Muscle of leg (tissue), 11 donors: Measurements from ENCODE around the gene RBM17. TPM values are rescaled to one million over a fixed set of nuclear protein-coding genes. Genes with fewer than 3 reads are reported as not detected.
"Not testable (repeated sequence)": the region's sequence is repeated elsewhere in the genome, so short reads cannot be mapped to it uniquely, and the experiment has no call there.

Source experiments
- DNase-seq: peaks from one replicate; pipeline ENCODE4 v3.0.0; 2013
- H3K27ac ChIP-seq: one replicate; pipeline ENCODE4 v1.5.1; 2013; ENCODE audit warnings: mild to moderate bottlenecking, low read length, control low read depth
- H3K27me3 ChIP-seq: one replicate; pipeline ENCODE4 v1.6.1; 2013; ENCODE audit warnings: low read length; ENCODE audit not compliant: control insufficient read depth, insufficient read depth
- H3K36me3 ChIP-seq: one replicate; pipeline ENCODE4 v1.6.1; 2013; ENCODE audit warnings: low read length; ENCODE audit not compliant: control insufficient read depth, insufficient read depth
- H3K4me1 ChIP-seq: one replicate; pipeline ENCODE4 v1.6.1; 2013; ENCODE audit warnings: low read length; ENCODE audit not compliant: control insufficient read depth, insufficient read depth
- H3K4me3 ChIP-seq: one replicate; pipeline ENCODE4 v1.5.1; 2013; ENCODE audit warnings: low read length, control low read depth
- H3K9me3 ChIP-seq: replicated peaks from 2 replicates; pipeline ENCODE4 v1.6.1; 2013; ENCODE audit warnings: low read depth, low read length; ENCODE audit not compliant: control insufficient read depth
- WGBS: methylation state at CpG from one replicate; pipeline ENCODE4 v1.1.5; 2013; ENCODE audit warnings: missing lambda C conversion rate; ENCODE audit not compliant: insufficient coverage; 5-methylcytosine and 5-hydroxymethylcytosine counted together
- polyA plus RNA-seq, 8 donors: library from polyadenylated mRNA; unstranded; fragments of 120-200 nt; gene quantifications; one replicate each; pipeline versions ENCODE4 v1.2.1 to v1.2.3, GENCODE V29; 2013; ENCODE audit warnings: inconsistent platforms in 1 of 8, low replicate concordance in 1 of 8; ENCODE audit not compliant: insufficient read length in 8 of 8, insufficient read depth in 1 of 8
- total RNA-seq: library from RNA; stranded (reverse); fragments of 120-200 nt; gene quantifications from one replicate; pipeline ENCODE4 v1.2.4, GENCODE V29; 2013

RBM17 gene
- total and polyA plus RNA-seq, 9 donors: 39.2 to 112 (median 94.8) TPM

- 21% methylated on average over 8 of the region's 15 CpGs for WGBS
- peak; percentile 27 for DNase-seq
- Histone ChIP-seq H3K36me3 (peaks cover 8% of the 10 kb centered on the region), H3K27me3 (no peaks in the 10 kb centered on the region), H3K9me3 (no peaks in the 10 kb centered on the region), H3K4me1 (peaks cover 13% of the 10 kb centered on the region), H3K27ac (no peak overlapping the region), H3K4me3 (no peak overlapping the region)
These were observed 31.9 kb downstream of the RBM17 start for GRCh38 chr10:6120691-6121090.

DNA sequence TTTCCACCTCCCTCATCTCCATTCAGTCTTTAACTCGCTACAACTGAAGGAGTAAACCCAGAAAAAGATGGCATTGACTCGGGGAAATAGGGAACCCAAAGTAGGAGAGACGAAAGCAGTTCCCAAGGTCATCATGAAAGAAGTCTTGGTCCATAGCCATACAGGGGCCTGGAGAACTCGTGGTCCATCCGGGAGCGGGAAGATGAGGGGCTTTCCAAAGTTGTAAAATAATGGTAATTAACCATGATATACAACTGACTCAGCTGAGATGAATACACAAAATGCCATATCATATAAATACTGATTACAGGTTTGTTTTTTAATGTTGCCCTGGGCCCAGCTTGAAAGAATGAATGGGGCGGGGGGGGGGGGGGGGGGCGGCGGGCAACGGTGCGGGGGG lies 32.3 kb downstream of the RBM17 start:
- DNase-seq: no peak
- Histone ChIP-seq H3K27ac (no peak overlapping the region), H3K4me3 (no peak overlapping the region), H3K36me3 (peaks cover 7% of the 10 kb centered on the region), H3K9me3 (no peaks in the 10 kb centered on the region), H3K27me3 (no peaks in the 10 kb centered on the region), H3K4me1 (peaks cover 13% of the 10 kb centered on the region)
- 33% methylated on average over 1 of the region's 11 CpGs for WGBS

DNA sequence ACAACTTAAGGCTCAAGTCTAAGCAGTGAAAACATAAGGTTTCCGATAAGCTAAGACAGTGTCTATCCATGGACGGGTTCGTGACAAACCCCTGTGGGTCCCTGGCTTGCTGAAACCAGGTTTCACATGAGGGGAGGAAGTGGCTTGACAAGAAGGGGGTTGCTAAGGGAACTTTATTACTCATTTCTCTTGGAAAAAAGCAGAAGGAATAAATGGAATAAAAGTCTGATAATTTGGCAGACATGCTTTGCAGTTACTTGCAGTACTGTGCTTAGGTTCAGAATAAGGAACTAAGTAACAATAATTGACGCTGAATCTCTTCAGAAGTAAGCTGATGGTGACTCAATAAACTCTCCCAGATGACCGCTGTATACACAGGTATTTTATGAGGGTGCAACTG lies 34.7 kb downstream of the RBM17 start:
- Histone ChIP-seq H3K27ac (no peak overlapping the region), H3K27me3 (no peaks in the 10 kb centered on the region), H3K4me1 (peaks cover 15% of the 10 kb centered on the region), H3K9me3 (no peaks in the 10 kb centered on the region), H3K4me3 (no peak overlapping the region), H3K36me3 (no peaks in the 10 kb centered on the region)
- DNase-seq: no peak
- WGBS: 45% methylated on average over 2 of the region's 5 CpGs

- DNase-seq: peak; percentile 55
- no peak overlapping the region for H3K4me3 ChIP-seq
- peaks cover 19% of the 10 kb centered on the region for H3K4me1 ChIP-seq
- 44% methylated on average over 6 of the region's 9 CpGs for WGBS
- H3K27ac ChIP-seq: no peak overlapping the region
- H3K9me3 ChIP-seq: no peaks in the 10 kb centered on the region
- H3K27me3 ChIP-seq: no peaks in the 10 kb centered on the region
- no peaks in the 10 kb centered on the region for H3K36me3 ChIP-seq
These were observed 35.8 kb downstream of the RBM17 start for GRCh38 chr10:6124666-6125065.

DNA sequence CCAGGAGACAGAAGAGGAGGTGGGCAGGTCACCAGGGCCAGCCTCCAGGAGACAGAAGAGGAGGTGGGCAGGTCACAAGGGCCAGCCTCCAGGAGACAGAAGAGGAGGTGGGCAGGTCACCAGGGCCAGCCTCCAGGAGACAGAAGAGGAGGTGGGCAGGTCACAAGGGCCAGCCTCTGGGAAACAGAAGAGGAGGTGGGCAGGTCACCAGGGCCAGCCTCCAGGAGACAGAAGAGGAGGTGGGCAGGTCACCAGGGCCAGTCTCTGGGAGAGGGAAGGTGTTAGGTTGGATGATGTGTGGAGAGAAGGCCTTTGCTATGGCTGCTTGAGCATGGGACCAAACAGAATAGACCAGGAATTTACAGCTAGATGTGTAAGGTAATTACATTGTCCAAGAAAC lies 38.6 kb downstream of the RBM17 start:
- not testable (repeated sequence) for H3K4me3 ChIP-seq, H3K36me3 ChIP-seq, H3K4me1 ChIP-seq, H3K9me3 ChIP-seq, H3K27ac ChIP-seq, H3K27me3 ChIP-seq, DNase-seq

GRCh38 chr10:6128087-6128486 lies 39.3 kb downstream of the RBM17 start:
- 100% methylated on average over 1 of the region's 8 CpGs for WGBS
- DNase-seq: no peak
- no peak overlapping the region for H3K27ac ChIP-seq
- no peaks in the 10 kb centered on the region for H3K9me3 ChIP-seq
- peaks cover 5% of the 10 kb centered on the region for H3K27me3 ChIP-seq
- H3K4me1 ChIP-seq: peaks cover 9% of the 10 kb centered on the region
- no peak overlapping the region for H3K4me3 ChIP-seq
- H3K36me3 ChIP-seq: no peaks in the 10 kb centered on the region

GRCh38 chr10:6128591-6129251 lies 39.9 kb downstream of the RBM17 start:
- Histone ChIP-seq H3K4me1 (peaks cover 13% of the 10 kb centered on the region), H3K4me3 (no peak overlapping the region), H3K27me3 (peaks cover 5% of the 10 kb centered on the region), H3K36me3 (no peaks in the 10 kb centered on the region), H3K9me3 (no peaks in the 10 kb centered on the region), H3K27ac (no peak overlapping the region)
- peak; percentile 30 for DNase-seq
- 23% methylated on average over 10 of the region's 15 CpGs for WGBS

DNA sequence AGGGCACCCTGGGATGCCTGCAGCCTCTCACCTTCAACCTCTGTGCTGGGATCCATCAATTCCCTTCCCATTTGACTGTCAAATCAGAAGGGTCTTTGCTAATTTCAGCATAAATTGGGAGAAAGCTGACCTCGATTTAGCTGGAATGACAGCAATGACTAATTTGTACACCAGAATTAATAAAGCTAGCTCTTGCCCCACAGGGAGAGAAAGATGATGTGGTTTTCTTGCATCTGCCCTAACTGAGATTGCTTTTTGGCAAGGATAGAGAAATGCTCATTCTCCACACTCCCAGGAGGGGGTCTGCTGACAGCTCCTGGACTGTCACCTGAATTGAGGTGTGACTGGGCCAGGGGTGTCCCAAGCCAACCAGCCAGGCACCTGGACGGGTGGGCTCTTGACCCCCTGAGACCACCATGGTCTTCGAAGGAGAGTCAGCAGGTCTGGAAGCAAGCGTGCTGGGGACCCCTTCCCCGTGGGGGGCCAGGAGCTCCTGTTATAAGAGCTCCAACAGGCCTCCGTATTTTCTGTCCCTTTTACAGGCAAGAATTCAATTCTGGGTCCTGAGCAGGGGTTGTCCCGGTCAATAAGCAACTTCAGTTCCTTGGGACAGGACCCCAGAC lies 42.1 kb downstream of the RBM17 start:
- WGBS: 59% methylated on average over 6 of the region's 7 CpGs
- Histone ChIP-seq H3K4me1 (peaks cover 14% of the 10 kb centered on the region), H3K36me3 (no peaks in the 10 kb centered on the region), H3K27me3 (peaks cover 18% of the 10 kb centered on the region), H3K9me3 (no peaks in the 10 kb centered on the region), H3K4me3 (no peak overlapping the region), H3K27ac (no peak overlapping the region)
- no peak for DNase-seq

DNA sequence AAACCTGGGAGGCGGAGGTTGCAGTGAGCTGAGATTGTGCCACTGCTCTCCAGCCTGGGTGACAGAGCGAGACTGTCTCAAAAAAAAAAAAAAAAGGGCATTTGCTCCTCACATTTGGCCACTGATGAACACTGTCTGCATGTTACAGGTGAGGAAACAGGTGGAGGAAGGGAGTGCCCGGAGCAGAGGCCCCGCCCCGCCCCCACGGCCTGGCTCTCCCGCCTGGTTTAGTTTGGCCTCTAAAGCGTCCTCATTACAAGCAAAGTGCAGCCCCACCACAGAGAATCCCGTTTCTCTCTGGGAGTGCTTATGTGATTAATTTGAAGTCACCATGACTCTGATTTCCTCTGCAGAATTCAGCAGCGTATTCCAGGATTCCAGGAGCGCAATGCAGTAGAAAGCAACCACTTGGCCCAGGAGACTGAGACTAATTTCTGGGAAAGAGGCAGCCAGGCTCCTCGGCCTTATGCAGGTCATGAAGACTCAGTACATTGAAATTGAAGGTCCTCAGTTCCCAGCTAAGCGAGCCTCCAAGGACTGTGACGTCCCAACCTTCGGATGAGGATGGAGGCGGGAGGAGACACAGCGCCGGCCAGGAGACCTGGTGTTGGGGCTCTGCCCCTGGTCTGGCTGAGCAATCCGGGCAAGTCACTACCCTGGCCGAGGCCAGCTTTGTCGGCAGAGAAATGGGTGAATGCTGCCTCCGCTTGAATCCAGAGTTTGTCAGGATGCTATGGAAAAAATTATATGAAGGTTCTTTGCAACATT lies 44.7 kb downstream of the RBM17 start:
- Histone ChIP-seq H3K4me3 (no peak overlapping the region), H3K27me3 (peaks cover 42% of the 10 kb centered on the region), H3K36me3 (no peaks in the 10 kb centered on the region), H3K9me3 (no peaks in the 10 kb centered on the region), H3K27ac (no peak overlapping the region), H3K4me1 (peaks cover 12% of the 10 kb centered on the region)
- WGBS: 58% methylated on average over 17 of the region's 22 CpGs
- peak; percentile 32 for DNase-seq

GRCh38 chr10:6134099-6134823 lies 45.4 kb downstream of the RBM17 start:
- H3K27me3 ChIP-seq: peaks cover 46% of the 10 kb centered on the region
- DNase-seq: no peak

More at GRCh38 chr10:6134099-6134823, 45.4 kb downstream of the RBM17 start:
- Histone ChIP-seq H3K36me3 (no peaks in the 10 kb centered on the region), H3K4me1 (peaks cover 8% of the 10 kb centered on the region), H3K4me3 (no peak overlapping the region), H3K9me3 (no peaks in the 10 kb centered on the region), H3K27ac (no peak overlapping the region)
- WGBS: 58% methylated on average over 3 of the region's 18 CpGs
